Neural cell (in vitro differentiated cells): ENCODE results near the gene SLC2A13. TPM values are rescaled to one million over a fixed set of nuclear protein-coding genes. Genes with fewer than 3 reads are reported as not detected.

Experiments used
- H2AFZ ChIP-seq: fragments of 200-600, 300-800 bp; sonication (generic), shearing (Covaris generic); 2 replicates; pipeline ENCODE4 v1.6.0; 2014; ENCODE audit warnings: low read depth, mild to moderate bottlenecking, antibody characterized with exemption, low read length, moderate library complexity
- H3F3A ChIP-seq: fragments of 200-600 bp; shearing (Covaris generic); 2 replicates; pipeline ENCODE4 v1.6.1; 2016; ENCODE audit warnings: mild to moderate bottlenecking, moderate library complexity, mixed read lengths, antibody characterized with exemption, low read length; ENCODE audit not compliant: insufficient read depth, poor library complexity, severe bottlenecking
- H3K27ac ChIP-seq: fragments of 200-600, 300-800 bp; sonication (generic), shearing (Covaris generic); 2 replicates; pipeline ENCODE4 v1.5.1; 2014; ENCODE audit warnings: mild to moderate bottlenecking, low read length, moderate library complexity
- H3K27me3 ChIP-seq: fragments of 300-800, 200-600 bp; sonication (generic), shearing (Covaris generic); 2 replicates; pipeline ENCODE4 v1.6.0; 2014; ENCODE audit warnings: mild to moderate bottlenecking, low read depth, low read length, moderate library complexity; ENCODE audit not compliant: insufficient read depth
- H3K36me3 ChIP-seq: fragments of 300-800, 200-600 bp; sonication (generic), shearing (Covaris generic); 2 replicates; pipeline ENCODE4 v1.5.1; 2014; ENCODE audit warnings: mild to moderate bottlenecking, antibody characterized with exemption, low read length, moderate library complexity; ENCODE audit not compliant: insufficient read depth
- H3K4me2 ChIP-seq: fragments of 300-800, 200-600 bp; sonication (generic), shearing (Covaris generic); 2 replicates; pipeline ENCODE4 v1.6.0; 2014; ENCODE audit warnings: mild to moderate bottlenecking, low read length
- H3K4me3 ChIP-seq: fragments of 300-800, 200-600 bp; sonication (generic), shearing (Covaris generic); 2 replicates; pipeline ENCODE4 v1.5.1; 2014; ENCODE audit warnings: mild to moderate bottlenecking, low read length, moderate library complexity
- H3K79me2 ChIP-seq: fragments of 200-600 bp; shearing (Covaris generic); replicated peaks from 2 replicates; pipeline ENCODE4 v1.6.0; 2014; ENCODE audit warnings: mild to moderate bottlenecking, low read length, moderate library complexity; ENCODE audit not compliant: insufficient read depth
- H3K9ac ChIP-seq: fragments of 300-800, 200-600 bp; sonication (generic), shearing (Covaris generic); 2 replicates; pipeline ENCODE4 v1.6.1; 2016; ENCODE audit warnings: mild to moderate bottlenecking, low read length, mixed read lengths
- H3K9me2 ChIP-seq: fragments of 200-600 bp; shearing (Covaris generic); 2 replicates; pipeline ENCODE4 v1.6.1; 2016; ENCODE audit warnings: mild to moderate bottlenecking, low read length, mixed read lengths; ENCODE audit not compliant: insufficient read depth
- H3K9me3 ChIP-seq: fragments of 200-600, 300-800 bp; sonication (generic), shearing (Covaris generic); 2 replicates; pipeline ENCODE4 v1.6.1; 2016; ENCODE audit warnings: mild to moderate bottlenecking, mixed run types, low read length, moderate library complexity, mixed read lengths
- H4K20me1 ChIP-seq: fragments of 200-600 bp; shearing (Covaris generic); 2 replicates; pipeline ENCODE4 v1.6.1; 2016; ENCODE audit warnings: mild to moderate bottlenecking, mixed run types; ENCODE audit not compliant: insufficient read depth
- EP300 ChIP-seq: fragments of 450-650 bp; conservative IDR thresholded peaks from 2 replicates; pipeline ENCODE4 v1.6.1; 2014; ENCODE audit warnings: antibody characterized with exemption, mild to moderate bottlenecking, moderate library complexity; ENCODE audit not compliant: poor library complexity, severe bottlenecking
- EZH2 ChIP-seq: fragments of 200-600, 300-800 bp; shearing (Covaris generic), sonication (generic); IDR thresholded peaks from 2 replicates; pipeline ENCODE4 v1.6.1; 2014; ENCODE audit warnings: antibody characterized with exemption, low read length, borderline replicate concordance, mild to moderate bottlenecking; ENCODE audit not compliant: insufficient read depth, poor library complexity, severe bottlenecking
- MXI1 ChIP-seq: fragments of 450-650 bp; conservative IDR thresholded peaks from 2 replicates; pipeline ENCODE4 v1.6.1; 2014; ENCODE audit warnings: antibody characterized with exemption, mild to moderate bottlenecking; ENCODE audit not compliant: poor library complexity, severe bottlenecking
- POLR2AphosphoS5 ChIP-seq: IDR thresholded peaks from 2 replicates; pipeline ENCODE4 v1.6.1; 2012
- RAD21 ChIP-seq: fragments of 450-650 bp; conservative IDR thresholded peaks from 2 replicates; pipeline ENCODE4 v1.6.1; 2014; ENCODE audit warnings: antibody characterized with exemption, mild to moderate bottlenecking, moderate library complexity
- SMC3 ChIP-seq: fragments of 450-650 bp; conservative IDR thresholded peaks from 2 replicates; pipeline ENCODE4 v1.6.1; 2014; ENCODE audit warnings: antibody characterized with exemption, mild to moderate bottlenecking, moderate library complexity; ENCODE audit not compliant: poor library complexity
- TAF1 ChIP-seq: IDR thresholded peaks from 2 replicates; pipeline ENCODE4 v1.6.1; 2012; ENCODE audit warnings: low read depth
- polyA plus RNA-seq: library from polyadenylated mRNA; depleted of rRNA; stranded (reverse); fragments of >200 nt; gene quantifications from 2 replicates; pipeline ENCODE4 v1.2.3, GENCODE V29; 2014
- TF ChIP-seq, protein P1 (sequence below): fragments of 450-650 bp; IDR thresholded peaks from 2 replicates; pipeline ENCODE4 v1.5.1; 2014; ENCODE audit warnings: antibody characterized with exemption, mild to moderate bottlenecking, moderate library complexity; ENCODE audit not compliant: poor library complexity, severe bottlenecking
- TF ChIP-seq, protein P2 (sequence below): IDR thresholded peaks from 2 replicates; pipeline ENCODE4 v1.6.1; 2012; ENCODE audit warnings: borderline replicate concordance

The SLC2A13 gene
- polyA plus RNA-seq, 1 donor from 2014 or later, result 10.7 TPM

- no peaks in the 10 kb centered on the region for H3K9me2 ChIP-seq
- H2AFZ ChIP-seq, result no peak overlapping the region
- H3K4me2 ChIP-seq, result no peak overlapping the region
- TF ChIP-seq TAF1, result no peak
- TF ChIP-seq EZH2, result no peak
- no peak for TF ChIP-seq SMC3
- TF ChIP-seq, protein P1, sequence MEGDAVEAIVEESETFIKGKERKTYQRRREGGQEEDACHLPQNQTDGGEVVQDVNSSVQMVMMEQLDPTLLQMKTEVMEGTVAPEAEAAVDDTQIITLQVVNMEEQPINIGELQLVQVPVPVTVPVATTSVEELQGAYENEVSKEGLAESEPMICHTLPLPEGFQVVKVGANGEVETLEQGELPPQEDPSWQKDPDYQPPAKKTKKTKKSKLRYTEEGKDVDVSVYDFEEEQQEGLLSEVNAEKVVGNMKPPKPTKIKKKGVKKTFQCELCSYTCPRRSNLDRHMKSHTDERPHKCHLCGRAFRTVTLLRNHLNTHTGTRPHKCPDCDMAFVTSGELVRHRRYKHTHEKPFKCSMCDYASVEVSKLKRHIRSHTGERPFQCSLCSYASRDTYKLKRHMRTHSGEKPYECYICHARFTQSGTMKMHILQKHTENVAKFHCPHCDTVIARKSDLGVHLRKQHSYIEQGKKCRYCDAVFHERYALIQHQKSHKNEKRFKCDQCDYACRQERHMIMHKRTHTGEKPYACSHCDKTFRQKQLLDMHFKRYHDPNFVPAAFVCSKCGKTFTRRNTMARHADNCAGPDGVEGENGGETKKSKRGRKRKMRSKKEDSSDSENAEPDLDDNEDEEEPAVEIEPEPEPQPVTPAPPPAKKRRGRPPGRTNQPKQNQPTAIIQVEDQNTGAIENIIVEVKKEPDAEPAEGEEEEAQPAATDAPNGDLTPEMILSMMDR, result no peak
- TF ChIP-seq, protein P2, sequence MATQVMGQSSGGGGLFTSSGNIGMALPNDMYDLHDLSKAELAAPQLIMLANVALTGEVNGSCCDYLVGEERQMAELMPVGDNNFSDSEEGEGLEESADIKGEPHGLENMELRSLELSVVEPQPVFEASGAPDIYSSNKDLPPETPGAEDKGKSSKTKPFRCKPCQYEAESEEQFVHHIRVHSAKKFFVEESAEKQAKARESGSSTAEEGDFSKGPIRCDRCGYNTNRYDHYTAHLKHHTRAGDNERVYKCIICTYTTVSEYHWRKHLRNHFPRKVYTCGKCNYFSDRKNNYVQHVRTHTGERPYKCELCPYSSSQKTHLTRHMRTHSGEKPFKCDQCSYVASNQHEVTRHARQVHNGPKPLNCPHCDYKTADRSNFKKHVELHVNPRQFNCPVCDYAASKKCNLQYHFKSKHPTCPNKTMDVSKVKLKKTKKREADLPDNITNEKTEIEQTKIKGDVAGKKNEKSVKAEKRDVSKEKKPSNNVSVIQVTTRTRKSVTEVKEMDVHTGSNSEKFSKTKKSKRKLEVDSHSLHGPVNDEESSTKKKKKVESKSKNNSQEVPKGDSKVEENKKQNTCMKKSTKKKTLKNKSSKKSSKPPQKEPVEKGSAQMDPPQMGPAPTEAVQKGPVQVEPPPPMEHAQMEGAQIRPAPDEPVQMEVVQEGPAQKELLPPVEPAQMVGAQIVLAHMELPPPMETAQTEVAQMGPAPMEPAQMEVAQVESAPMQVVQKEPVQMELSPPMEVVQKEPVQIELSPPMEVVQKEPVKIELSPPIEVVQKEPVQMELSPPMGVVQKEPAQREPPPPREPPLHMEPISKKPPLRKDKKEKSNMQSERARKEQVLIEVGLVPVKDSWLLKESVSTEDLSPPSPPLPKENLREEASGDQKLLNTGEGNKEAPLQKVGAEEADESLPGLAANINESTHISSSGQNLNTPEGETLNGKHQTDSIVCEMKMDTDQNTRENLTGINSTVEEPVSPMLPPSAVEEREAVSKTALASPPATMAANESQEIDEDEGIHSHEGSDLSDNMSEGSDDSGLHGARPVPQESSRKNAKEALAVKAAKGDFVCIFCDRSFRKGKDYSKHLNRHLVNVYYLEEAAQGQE, result no peak
- TF ChIP-seq POLR2AphosphoS5, result no peak
- TF ChIP-seq EP300, result no peak
- no peak for TF ChIP-seq MXI1
- no peak for TF ChIP-seq RAD21
- no peaks in the 10 kb centered on the region for H3K36me3 ChIP-seq
- H3K79me2 ChIP-seq, result no peaks in the 10 kb centered on the region
- H3K27ac ChIP-seq, result no peak overlapping the region
- no peaks in the 10 kb centered on the region for H3F3A ChIP-seq
- no peaks in the 10 kb centered on the region for H4K20me1 ChIP-seq
- no peak overlapping the region for H3K9ac ChIP-seq
- H3K27me3 ChIP-seq, result no peaks in the 10 kb centered on the region
- H3K9me3 ChIP-seq, result no peaks in the 10 kb centered on the region
- no peak overlapping the region for H3K4me3 ChIP-seq
These were observed 170.6 kb downstream of the SLC2A13 start for GRCh38 chr12:39935275-39935674.

- Histone ChIP-seq H3K79me2 (no peaks in the 10 kb centered on the region), H3K36me3 (no peaks in the 10 kb centered on the region), H2AFZ (no peak overlapping the region), H4K20me1 (no peaks in the 10 kb centered on the region), H3K9ac (no peak overlapping the region), H3K9me2 (no peaks in the 10 kb centered on the region), H3K27ac (no peak overlapping the region), H3F3A (no peaks in the 10 kb centered on the region), H3K4me2 (no peak overlapping the region), H3K27me3 (no peaks in the 10 kb centered on the region), H3K4me3 (no peak overlapping the region), H3K9me3 (no peaks in the 10 kb centered on the region)
- TF ChIP-seq EP300, result no peak
These were observed 174.0 kb downstream of the SLC2A13 start for GRCh38 chr12:39931857-39932256.

DNA sequence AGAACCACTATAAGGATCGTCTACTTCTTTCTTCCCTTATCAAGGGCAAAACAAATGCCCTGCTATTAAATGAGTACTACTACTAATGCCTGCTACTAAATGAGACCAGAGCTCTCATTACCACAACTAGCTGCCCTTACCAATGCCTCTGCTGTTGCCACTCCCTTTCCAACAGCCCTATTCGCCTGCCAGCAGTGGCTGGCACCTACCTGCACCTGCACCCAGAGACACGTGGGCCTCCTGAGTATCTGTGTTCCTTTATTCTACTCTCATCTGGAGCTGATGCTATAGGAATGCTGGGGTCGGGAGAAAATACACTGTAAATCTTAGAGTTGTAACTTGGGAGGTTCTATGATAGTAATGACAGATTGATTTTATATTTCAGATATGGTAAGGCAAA lies 174.7 kb downstream of the SLC2A13 start:
- no peak overlapping the region for H3K4me2 ChIP-seq
- H3K79me2 ChIP-seq, result no peaks in the 10 kb centered on the region
- no peak overlapping the region for H3K9ac ChIP-seq
- no peak overlapping the region for H3K4me3 ChIP-seq
- no peaks in the 10 kb centered on the region for H4K20me1 ChIP-seq
- no peak overlapping the region for H2AFZ ChIP-seq
- H3K9me3 ChIP-seq, result no peaks in the 10 kb centered on the region
- H3K27me3 ChIP-seq, result no peaks in the 10 kb centered on the region
- H3K9me2 ChIP-seq, result no peaks in the 10 kb centered on the region
- H3K27ac ChIP-seq, result no peak overlapping the region
- H3K36me3 ChIP-seq, result no peaks in the 10 kb centered on the region
- H3F3A ChIP-seq, result no peaks in the 10 kb centered on the region
- no peak for TF ChIP-seq RAD21
- TF ChIP-seq MXI1, result no peak
- TF ChIP-seq, protein P2, result no peak
- no peak for TF ChIP-seq EP300
- no peak for TF ChIP-seq TAF1
- no peak for TF ChIP-seq POLR2AphosphoS5
- TF ChIP-seq EZH2, result no peak
- TF ChIP-seq, protein P1, result no peak
- TF ChIP-seq SMC3, result no peak
